ENCODE data around the gene CCDC188. TPM values are rescaled to one million over a fixed set of nuclear protein-coding genes. Genes with fewer than 3 reads are reported as not detected.

CCDC188 gene
- total RNA-seq, 1 donor from 2014 or later: not detected

DNA sequence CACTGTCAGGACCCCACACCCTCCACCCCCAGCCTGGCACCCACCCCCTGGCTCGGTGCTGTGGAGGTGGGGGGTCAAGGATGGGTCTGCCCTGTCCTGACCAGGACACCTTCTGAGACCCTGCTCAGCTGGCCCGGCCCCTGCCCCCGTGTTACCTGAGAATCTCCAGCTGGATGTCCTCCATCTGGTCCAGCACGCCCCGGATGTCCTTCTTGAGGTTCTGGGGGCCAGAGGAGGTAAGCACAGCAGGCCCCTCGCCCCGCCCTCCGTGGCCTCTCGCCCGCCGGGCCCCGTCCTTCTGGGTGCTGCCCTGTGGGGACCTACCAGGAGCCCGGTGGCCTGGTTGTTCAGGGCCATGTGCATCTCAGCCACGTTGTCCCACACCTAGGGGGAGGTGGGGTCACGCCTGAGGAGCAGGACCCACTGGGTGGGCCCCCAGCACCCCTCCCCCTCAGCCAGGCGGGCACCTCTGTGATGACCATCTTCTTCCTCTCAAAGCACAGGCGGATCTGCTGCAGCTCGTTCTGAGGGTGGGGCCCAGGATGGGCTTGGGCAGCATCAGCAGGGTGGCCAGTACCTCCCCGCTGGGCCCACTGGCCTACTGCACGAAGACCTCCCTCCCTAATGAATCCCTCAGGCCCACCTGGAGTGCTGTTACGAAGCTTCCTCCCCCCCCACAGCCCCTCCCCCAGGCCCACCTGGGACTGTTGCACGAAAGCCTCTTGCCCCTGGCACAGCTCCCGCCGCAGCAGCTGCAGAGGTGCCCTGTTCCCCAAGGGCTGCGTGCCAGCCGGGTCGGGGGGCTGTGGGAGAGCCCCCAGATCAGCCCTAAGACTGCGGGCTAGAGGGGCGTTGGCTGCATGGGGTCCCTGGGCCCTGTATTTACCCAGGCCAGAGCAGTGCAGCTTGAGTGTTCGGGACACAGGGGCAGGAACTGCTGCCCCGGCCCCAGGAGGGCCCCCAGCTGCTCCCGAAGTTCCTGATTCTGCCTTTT is 1.3 kb downstream of the CCDC188 start:
- no peak for DNase-seq (ENCODE audit: low spot score)

DNA sequence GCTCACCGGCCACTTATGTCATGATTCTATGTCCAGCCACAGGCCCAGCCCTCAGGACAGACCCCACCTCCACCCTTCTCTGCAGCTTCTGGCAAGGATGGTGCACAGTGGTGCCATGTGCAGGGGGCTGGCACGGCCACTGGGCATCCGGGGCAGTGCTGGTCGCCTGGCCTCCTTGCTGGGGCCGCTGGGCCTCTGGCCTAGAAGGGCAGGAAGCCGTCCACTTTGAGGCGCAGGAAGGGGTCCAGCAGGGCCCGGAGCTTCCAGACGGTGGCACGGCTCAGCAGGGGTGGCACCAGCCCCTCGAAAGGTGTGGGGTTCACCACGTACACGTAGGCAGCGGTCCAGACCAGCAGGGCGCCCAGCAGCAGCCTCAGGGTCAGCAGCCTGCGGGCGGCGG is 2.4 kb downstream of the CCDC188 start:
- no peak for DNase-seq (ENCODE audit: low spot score)

DNA sequence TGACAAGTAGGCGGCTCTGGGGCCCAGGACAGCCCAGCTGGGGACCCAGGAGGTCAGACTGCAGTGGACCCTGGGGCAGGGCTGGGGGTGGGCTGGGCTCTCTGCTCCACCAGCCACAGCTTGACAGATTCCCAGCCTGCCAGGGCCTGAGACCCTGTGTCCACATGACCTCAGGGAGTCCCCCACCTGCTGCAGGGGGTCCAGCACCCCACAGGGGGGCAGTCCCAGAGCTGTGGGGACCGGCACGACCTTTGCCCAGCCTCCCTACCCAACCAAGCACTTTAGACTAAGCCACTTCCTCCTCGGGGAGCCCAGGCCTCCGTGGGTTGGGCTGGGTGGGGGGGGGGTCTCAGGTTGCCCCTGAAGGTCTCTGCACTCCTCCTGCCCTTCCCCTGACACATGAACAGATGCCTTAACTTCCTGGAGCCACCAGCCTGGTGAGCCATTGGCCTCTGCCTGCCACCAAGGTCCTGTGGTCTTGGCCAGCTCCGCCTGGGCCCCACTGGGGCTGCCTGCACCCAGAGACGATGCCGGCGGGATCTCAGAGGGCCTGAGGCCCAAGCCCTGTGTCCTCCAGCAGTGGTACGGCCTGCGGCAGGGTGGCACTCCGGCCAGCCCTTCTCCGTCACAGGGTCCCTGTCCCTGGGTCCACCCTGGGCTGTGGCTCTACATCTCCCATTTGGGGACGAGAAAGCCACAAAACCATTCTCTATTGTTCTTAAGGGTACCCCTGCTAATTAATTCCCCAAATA is 3.4 kb downstream of the CCDC188 start:
- no peak for DNase-seq (ENCODE audit: low spot score)

DNA sequence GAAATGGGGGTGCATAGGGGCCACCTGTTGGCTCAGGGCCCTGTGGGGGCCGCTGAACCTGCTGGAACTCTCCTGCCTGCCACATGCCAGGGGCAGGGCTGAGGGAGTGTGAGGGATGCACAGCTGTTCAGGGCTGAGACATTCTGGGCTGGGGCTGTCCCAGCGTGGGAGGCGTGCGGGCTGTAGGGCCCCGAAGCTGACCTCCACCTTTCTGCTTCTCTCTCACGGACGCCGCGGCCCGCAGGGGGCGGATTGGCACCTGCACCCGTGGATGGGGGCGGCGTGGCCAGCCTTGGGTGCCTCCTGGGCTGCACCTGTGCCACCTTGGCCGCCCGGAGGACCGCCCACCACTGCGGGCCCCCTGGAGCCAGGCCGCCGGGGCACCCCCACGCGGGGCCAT is 4.1 kb downstream of the CCDC188 start:
- DNase-seq (ENCODE audit: low spot score): no peak

DNA sequence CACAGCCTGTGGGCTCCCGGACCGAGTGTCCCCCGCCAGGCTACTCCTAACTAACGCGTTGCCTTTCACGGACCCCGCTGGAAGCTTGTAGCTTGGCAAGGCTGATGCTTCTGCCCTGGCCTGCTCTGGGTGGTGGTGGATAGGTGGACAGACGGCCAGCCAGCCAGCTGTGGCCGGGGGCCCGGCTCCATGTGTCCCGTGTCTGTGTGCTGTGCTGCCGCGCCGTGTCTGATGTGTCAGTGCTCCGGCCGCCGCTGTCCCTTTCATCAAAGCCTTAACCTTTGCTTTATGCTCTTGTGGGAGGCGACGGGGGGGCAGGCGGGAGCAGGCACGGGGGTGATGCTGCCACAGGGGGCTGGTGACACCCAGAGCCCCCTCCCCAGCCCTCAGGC is 5.0 kb downstream of the CCDC188 start:
- DNase-seq (ENCODE audit: low spot score): no peak

DNA sequence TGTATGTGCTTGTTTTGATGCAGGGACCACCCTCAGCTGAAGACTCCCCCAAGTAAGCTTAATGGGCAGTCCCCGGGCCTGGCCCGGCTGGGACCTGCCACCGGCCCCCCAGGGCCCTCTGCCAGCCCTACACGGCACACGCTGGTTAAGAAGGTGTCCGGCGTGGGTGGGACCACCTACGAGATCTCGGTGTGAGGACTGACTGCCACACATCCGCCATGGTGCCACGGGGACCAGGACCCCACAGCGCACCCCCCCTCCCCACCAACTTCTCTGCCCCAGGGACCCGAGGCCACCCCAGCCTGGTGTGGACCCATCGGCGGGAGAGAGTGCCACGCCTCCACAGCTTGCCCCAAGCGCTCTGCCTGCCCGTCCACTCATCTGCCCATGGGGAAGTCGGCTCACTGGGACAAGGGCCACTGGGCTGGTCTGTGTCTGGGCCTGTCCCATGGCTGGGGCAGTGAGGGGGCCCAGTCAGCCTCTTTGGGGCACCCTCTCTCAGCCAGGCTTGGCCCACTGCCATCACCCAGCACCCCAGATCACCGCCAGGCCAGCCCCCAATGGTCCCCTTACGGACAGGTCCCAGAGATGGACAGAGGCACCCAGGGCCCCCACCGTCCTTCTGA is 5.5 kb downstream of the CCDC188 start:
- DNase-seq (ENCODE audit: low spot score): no peak

DNA sequence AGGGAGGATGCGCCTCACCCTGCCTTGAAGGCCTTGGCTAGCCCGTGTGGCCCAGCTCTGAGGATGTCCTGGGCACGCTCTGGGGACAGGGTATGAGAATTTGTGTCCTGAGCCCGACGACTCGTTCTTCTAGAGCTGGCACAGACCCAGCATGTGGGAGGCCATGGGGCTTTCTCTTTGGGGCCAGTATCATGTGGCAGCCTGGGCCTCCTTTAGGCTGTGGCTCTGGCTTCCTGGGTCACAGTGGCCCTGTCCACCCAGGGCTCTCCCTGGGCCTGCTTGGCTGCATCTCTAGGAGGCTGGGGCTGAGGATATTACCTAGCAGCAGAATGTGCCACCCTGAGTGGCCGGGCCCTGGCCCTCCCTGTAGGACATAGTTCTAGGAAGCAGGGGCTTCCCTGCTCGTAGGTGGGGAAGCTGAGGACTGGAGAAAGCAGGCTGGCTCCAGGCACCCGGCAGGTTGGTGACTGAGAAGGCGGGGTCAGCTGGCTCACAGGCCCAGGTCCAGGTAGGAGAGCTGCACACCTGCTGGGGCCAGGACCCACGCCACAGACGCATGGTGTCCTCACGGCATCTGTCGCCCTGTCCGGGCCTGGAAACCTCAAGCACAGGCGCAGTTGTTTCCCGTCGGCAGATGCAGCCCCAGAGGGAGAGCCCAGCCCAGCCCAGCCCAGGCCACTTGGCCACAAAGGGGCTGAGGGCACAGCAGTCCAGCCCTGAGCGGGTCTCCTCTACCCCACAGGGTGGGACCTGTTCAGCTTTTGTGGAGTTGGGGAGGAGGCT is 6.8 kb downstream of the CCDC188 start:
- DNase-seq (ENCODE audit: low spot score): no peak

DNA sequence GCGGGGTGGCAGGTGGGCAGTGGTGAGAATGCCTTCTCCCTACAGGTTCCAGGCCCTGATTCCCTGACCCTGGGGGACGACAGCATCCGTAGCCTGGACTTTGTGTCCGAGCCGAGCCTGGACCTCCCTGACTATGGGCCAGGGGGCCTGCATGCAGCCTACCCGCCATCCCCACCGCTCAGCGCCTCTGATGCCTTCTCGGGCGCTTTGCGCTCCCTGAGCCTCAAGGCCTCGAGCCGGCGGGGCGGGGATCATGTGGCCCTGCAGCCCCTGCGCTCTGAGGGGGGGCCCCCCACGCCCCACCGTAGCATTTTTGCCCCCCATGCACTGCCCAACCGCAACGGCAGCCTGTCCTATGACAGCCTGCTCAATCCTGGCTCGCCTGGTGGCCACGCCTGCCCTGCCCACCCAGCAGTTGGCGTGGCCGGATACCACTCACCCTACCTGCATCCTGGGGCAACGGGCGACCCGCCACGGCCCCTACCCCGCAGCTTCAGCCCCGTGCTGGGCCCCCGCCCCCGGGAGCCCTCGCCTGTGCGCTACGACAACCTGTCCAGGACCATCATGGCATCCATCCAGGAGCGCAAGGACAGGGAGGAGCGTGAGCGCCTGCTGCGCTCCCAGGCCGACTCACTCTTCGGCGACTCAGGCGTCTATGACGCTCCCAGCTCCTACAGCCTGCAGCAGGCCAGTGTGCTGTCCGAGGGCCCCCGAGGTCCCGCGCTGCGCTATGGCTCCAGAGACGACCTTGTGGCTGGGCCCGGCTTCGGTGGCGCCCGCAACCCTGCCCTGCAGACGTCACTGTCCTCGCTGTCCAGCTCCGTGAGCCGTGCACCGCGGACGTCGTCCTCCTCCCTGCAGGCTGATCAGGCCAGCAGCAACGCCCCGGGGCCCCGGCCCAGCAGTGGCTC is 7.9 kb downstream of the CCDC188 start:
- DNase-seq (ENCODE audit: low spot score): no peak

DNA sequence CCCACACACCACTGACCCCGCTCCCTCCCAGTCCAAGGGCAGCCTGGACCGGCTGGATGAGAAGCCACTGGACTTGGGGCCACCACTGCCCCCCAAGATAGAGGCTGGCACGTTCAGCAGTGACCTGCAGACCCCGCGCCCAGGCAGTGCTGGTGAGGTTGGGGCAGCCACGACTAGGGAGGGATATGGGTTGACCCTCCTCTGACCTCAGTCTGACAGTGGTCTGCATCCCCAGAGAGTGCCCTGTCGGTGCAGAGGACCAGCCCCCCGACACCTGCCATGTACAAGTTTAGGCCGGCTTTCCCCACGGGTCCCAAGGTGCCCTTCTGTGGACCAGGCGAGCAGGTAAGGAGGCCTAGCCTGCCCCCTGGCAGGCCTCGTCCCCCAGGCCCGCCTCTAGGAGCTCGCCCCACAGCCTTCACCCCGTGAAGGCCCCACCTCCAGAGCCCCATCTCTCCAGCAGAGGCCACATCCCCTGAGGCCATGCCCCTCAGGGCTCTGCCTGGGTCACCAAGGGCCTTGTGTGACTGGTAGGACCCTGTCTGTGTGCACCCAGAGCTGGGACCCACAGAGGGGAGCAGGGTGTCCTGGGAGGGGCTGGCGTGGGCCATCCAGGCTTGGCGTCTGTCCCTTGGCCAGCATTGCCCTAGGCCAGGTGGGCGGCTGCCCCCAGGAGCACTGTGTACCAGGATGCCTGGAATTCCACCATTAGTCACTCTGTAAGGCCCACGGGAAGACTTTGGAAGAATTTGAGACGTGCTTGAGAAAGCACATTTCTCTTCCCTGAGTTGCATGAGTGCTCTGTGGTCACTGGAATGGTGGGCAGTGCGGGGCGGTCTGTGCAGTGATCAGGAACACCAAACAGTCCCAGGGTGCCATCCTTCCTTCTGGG is 9.4 kb downstream of the CCDC188 start:
- no peak for DNase-seq (ENCODE audit: low spot score)

DNA sequence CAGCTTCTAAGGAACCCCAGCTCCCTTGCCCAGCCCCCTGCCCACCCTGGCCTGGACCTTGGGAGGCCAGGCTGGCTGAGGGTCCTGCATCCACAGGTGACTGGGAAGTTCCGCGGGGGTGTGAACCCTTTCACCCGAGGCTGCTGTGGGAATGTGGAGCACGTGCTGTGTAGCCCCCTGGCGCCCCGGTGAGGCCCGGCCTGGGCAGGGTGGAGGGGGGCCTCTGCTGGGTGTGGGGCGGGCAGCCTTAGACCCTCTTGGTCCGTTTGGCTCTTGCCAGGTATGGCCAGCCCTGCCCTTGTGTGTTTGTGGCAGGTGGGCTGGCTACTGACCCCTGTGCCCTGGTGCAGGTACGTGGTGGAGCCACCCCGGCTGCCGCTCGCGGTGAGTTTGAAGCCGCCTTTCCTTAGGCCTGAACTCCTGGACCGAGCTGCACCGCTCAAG is 10.3 kb downstream of the CCDC188 start:
- DNase-seq (ENCODE audit: low spot score): no peak

DNA sequence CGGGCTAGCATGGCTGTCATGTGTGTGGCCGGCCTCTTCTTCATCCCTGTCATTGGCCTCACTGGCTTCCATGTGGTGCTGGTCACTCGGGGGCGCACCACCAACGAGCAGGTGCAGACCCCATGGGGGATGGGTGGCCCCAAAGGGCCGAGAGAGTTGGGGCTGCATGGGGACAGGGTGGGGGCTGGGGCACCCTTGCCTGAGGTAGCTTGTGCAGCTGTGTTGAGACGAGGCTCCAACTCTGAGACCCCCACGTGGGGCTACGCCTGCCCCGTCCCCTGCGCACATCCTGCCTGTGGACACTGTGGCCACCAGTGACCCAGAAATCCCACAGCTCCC is 10.8 kb downstream of the CCDC188 start:
- no peak for DNase-seq (ENCODE audit: low spot score)

DNA sequence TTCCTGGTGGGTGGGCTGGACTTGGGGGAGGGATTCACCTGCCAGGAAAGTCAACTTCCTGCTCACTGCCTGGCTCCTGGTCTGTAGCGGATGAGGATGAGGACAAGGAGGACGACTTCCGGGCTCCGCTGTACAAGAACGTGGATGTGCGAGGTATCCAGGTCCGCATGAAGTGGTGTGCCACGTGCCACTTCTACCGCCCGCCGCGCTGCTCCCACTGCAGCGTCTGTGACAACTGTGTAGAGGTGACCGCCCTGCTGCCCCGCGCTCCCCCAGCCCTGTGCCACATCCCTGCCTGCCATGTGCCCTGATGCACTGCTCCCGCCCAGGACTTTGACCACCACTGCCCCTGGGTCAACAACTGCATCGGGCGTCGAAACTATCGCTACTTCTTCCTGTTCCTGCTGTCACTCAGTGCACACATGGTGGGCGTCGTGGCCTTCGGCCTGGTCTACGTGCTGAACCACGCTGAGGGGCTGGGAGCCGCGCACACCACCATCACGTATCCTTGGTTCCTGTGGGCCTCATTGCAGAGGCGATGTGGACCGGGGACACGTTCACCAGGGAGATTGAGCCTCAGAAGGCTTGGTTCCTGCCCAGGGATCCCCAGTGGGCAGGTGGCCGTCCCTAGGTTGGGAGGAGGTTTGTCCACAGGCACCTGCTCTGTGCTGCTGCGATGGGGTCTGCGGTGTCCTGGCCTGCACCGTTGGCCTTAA is 11.3 kb downstream of the CCDC188 start:
- DNase-seq (ENCODE audit: low spot score): no peak

DNA sequence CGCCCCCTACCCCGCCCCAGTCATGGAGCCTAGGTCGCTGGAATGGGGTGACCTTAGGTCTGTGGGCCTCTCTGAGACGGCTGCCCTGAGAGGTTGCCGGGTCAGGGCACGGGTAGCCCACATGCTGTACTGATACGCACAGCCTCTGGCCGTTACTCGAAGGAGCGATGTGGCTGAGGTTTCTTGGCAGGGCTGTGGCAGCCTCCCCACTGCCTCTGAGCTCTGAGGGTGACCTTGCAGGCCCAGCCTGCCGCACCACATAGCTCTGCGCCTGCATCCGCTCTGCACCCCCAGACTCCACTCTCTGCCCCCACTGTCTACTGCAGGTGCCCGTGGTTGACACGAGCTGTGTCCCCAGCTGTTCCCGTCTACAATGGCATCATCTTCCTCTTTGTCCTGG is 12.0 kb downstream of the CCDC188 start:
- no peak for DNase-seq (ENCODE audit: low spot score)

DNA sequence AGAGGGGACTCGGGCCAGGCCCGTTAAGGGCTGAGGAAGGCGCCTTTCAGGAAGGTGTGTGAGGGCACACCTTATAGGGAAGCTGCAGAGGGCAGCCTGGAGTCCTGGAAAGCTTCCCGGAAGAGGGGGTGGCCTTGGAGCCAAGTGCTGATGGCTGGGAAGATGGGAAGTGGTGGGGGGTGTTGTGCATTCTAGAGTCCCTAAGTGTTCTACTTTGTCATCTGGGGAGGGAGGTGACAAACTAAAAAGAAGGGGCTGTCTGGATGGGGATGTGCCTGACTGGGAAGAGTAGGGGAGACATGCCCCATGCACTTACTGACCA is 12.5 kb downstream of the CCDC188 start:
- DNase-seq (ENCODE audit: low spot score): no peak

DNA sequence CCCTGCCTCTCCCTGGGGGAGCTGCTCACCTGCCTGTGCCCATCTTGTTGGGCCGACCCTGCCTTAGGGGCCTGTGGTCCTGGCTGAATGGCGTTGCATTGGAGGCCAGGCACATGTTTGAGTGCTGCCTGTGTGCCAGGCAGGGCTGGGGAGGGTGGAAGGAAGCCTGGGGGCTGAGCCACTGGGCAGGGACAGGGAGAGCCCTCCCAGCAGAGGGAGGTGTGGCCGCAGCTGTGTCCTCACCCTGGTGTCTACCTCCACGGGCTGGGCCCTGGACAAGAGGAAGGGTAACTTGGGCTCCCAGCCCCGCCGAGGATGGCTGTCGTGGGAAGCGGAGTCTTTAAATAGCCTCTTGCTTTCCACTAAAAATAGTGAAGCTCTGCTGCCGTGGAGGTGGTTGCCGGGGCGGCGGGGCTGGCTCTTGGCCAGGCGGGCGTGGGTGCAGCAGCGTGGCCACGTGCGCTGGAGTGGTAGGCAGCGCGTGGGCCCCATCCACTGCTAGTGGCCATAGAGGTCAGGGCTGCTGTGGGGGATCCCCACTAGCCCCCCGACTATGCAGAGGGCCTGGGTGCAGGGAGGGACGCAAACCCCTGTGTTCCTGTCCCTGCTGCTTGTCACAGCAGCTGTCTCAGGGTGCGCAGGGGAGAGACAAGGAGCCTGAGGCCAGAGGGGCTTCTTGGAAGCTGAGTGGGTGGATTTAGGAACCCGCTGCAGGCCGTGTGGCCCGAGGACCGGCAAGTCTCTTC is 13.0 kb downstream of the CCDC188 start:
- no peak for DNase-seq (ENCODE audit: low spot score)

DNA sequence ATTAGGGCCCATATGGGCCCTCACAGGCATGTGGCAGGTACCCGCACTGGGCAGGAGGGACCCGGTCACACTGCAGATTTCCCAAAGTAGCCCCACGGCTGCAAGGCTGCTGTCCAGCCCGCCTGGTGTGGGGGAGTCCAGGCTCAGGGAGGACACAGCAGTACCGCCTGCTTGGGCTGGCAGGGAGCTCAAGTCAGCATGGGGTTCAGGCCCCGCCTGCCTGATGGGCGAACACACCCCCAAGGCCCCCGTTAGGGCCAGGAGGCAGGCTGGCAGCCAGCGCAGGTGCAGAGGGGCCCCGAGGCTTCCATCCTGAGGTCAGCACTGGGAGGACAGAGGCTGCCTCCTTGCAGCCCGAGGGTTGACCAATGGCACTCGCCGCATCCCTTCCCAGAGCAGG is 13.7 kb downstream of the CCDC188 start:
- DNase-seq (ENCODE audit: low spot score): no peak

DNA sequence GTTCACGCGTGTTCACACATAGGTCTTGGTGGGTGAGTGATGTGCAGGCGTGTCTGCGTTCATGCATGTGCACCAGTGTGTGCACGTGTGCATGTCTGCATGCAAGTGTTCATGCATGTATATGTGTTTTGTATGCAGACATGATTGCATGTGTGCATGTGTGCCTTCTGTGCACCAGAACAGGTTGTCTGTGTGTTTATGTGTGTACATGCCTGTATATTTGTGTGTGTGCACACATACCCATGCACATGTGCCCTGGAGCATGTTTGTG is 14.3 kb downstream of the CCDC188 start:
- no peak for DNase-seq (ENCODE audit: low spot score)

DNA sequence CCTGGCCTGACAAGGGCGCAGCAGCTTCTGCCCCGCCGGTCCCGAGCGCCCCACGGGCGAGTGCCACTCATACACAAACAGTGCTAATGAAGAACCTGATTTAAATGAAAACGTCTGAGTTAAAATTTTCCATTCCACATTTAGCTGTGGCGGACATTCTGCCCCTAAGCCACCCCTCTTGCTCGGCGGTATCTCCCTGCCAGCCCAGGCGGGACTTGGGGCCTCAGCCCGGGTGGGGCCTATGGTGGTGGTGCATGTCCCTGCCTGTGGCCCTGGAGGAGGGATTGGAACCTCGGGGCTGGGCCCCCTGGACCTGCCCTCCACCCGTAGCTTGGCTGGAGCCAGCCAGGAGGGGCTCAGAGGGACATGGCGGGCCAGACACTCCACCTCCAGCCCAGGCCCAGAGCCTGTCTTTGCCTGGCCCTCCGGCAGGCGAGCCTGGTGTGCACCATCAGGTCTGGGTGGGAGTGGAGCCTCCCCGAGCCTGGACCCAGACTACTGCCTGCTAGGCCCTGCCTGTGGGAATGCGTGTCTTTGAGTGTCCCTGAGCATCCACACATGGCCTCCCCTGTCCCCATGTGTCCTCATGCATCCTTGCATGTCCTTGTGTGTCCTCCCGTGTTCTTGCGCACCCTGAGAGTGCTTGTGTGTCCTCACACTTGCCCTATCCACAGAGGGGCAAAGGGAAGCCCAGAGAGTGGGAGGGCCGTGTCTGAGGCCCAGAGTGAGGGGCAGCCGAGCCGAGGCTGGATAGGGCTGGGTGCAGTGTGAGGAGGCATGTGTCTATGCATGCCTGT is 14.9 kb downstream of the CCDC188 start:
- no peak for DNase-seq (ENCODE audit: low spot score)

Data from umbilical cord (tissue), 2 donors.